NCI-H748 (cell line): ENCODE data around the gene ZNF552.
"Not testable (repeated sequence)": the region's sequence is repeated elsewhere in the genome, so short reads cannot be mapped to it uniquely, and the experiment has no call there.

Experiments
- DNase-seq: peaks from one replicate; lab custom pipeline; 2025; ENCODE audit not compliant: unreplicated experiment; lab: John Stamatoyannopoulos, UW

ZNF552 gene

GRCh38 chr19:57814505-57815246 lies at the start of gene ZNF552:
Gene ZNF552 (minus strand): TSS chr19:57814913. CDS start chr19:57814743, 170 bp downstream.
- DNase-seq = peak; percentile 97

GRCh38 chr19:57862351-57862750 lies 47.6 kb upstream of the ZNF552 start:
- DNase-seq = not testable (repeated sequence)

GRCh38 chr19:57854117-57854516 lies 39.4 kb upstream of the ZNF552 start:
- DNase-seq = not testable (repeated sequence)

DNA sequence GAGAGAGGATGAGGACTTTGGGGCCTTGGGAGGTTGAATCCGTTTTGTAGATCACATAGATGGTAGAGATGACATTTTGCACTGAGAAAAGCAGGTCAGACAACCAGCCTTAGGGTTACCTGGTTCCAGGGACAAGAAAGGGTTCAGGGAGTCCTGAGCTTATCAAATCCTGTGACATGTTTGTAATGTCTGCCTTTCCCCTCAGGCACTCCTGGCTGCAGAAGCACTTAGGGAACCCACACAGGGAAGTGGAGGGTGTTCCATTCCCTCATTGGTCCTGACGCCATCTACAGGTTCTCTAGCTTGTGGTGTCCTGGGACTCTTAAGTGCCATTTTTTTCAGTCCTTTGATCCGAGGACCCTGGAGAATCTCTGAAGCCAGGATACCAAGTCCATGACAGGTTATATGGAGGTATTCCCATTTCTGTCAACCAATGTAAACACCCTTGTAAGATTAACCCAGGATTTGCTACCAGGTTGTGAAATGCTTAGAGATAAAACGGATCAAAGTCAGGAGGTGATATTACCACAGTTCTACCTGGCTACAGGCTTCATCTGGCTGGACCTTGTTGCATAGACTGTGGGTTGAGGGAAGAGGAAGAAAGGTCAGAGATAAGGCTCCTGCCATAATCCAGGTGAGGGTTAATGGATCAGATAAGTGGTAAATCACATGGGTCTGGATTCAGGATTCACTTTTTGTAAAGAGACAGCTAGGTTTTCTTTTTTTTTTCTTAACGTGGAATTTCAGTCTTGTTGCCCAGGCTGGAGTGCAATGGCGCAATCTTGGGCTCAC lies 37.3 kb upstream of the ZNF552 start:
- DNase-seq = not testable (repeated sequence)

DNA sequence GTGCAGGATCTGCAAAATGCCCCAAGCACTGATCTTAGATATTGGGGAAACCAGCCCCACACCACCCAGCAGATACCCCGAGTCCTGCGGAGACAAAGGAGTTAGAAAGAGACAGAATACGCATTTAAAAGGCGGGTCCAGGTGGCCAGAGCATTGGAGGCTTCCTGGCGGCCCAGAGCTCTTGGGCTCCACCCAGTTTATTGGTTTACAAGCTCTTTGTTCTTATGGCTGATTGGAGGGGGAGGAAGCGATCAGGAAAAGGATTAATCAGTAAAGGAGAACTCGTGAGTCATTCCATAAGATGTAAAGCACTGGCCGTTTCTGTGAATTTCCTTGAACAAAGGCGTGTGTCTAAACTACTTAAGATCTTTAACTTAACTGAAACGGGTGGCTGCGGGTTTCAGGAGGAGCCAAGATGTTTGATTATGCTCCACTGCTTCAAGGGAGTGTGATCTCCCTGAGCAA lies 35.9 kb upstream of the ZNF552 start:
- DNase-seq = peak; percentile 77

GRCh38 chr19:57849666-57850473 lies 35.2 kb upstream of the ZNF552 start, which contains the start of gene ZNF587:
Gene ZNF587 (plus strand): TSS chr19:57849859. CDS start chr19:57850039, 180 bp downstream.
- peak; percentile 95 for DNase-seq

DNA sequence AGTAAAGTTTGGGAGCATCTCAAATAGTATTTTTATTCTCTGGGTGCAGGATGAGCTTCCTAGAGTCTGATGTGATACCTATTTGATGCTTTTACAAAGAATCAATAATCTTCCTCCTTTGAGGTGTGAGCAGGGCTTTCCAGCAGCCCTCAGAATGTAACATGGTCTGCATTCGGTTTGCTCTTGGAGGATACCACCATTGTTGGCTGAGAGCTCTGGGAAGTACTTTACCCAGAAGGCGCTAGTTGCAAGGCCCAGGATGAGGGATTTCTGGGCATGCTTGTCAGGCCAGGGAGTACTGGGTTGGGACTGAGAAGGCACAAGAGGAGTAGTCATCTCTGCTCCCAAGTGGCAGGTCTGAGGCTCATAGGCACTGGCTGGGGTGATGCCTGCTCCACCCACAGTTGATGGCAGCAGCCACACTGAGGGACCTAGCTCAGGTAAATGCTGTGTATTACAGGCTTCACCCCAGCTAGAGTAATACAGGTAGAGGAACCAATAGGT lies 34.5 kb upstream of the ZNF552 start:
- DNase-seq = not testable (repeated sequence)

GRCh38 chr19:57847164-57847563 lies 32.5 kb upstream of the ZNF552 start:
- DNase-seq = not testable (repeated sequence)

GRCh38 chr19:57841122-57841763 lies 26.5 kb upstream of the ZNF552 start:
- DNase-seq = no peak

DNA sequence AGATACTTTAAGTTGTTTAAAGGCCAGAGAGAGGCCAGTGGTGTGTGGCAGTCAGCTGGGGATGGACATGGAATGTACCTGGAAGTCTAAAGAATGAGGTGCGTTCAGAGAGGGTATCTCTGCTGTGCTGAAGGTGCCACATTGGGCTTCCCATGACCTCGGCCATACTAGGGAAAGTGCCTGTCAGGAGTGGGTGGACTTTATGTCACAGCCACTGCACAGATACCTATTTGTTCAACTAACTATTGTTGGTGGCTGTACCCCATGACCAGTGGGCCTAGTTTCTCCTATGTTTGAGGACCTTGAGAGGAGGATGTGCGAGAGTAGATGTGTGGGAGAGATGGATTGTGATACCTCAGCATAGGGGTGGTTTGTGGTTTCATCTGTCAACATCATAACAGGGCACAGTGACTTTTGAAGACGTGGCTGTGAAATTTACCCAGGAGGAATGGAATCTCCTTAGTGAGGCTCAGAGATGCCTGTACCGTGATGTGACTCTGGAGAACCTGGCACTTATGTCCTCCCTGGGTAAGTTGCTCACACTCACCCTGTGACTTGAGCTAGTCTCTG lies 24.0 kb upstream of the ZNF552 start:
- DNase-seq = not testable (repeated sequence)

GRCh38 chr19:57836991-57837390 lies 22.3 kb upstream of the ZNF552 start:
- DNase-seq = not testable (repeated sequence)

DNA sequence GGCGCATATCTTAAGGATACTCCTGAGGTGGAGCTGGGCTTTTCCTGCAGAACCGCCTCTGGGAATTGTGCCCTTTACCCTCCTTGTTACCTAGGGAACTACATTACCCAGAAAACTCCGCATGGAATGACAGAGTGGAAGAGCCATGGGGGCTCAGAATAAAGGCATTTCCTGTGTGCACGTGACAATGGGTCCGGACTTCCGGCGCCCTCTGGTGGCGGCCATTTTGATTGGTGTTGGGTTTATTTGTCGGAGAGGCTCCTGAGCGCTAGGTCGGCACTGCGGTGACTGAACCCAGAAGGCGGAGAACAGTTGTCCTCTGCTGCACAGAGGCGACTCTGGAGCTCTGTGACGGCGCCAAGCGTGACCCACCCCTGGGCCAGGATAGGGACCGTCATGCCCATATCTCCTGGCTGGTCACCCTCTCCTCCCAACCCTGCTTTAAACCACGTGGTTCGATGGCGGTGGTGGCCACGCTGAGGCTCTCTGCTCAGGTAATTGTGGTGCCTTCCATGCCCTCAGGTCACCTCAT lies 15.4 kb upstream of the ZNF552 start, which contains the start of gene ZNF587B:
ZNF587B (plus strand) TSS at position 229 of the 532 bp plus-strand sequence; CDS start at position 459, 230 bp downstream.
- DNase-seq = peak; percentile 56

DNA sequence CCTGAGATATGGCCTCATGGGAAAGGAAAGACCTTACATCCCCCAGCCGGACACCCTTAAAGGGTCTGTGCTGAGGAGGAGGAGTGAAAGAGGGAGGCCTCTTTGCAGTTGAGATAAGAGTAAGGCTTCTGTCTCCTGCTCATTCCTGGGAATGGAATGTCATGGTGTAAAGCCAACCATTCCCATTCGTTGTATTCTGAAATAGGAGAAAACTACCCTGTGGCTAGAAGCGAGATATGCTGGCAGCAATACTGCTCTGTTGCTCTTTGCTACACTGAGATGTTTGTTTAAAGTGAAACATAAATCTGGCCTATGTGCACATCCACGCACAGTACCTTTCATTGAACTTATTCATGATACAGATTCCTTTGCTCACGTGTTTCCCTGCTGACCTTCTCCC lies 14.6 kb upstream of the ZNF552 start:
- DNase-seq = no peak

- no peak for DNase-seq
Measured at GRCh38 chr19:57825511-57825910, 10.8 kb upstream of the ZNF552 start.

DNA sequence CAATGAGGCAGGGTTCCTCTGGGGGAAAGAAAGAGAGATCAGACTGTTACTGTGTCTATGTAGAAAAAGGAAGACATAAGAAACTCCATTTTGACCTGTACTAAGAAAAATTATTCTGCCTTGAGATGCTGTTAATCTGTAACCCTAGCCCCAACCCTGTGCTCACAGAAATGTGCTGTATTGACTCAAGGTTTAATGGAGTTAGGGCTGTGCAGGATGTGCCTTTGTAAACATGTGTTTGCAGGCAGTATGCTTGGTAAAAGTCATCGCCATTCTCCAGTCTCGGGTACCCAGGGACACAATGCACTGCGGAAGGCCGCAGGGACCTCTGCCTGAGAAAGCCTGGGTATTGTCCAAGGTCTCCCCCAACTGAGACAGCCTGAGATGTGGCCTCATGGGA lies 8.9 kb upstream of the ZNF552 start:
- DNase-seq = not testable (repeated sequence)

- not testable (repeated sequence) for DNase-seq
Measured at GRCh38 chr19:57823155-57823554, 8.4 kb upstream of the ZNF552 start.

DNA sequence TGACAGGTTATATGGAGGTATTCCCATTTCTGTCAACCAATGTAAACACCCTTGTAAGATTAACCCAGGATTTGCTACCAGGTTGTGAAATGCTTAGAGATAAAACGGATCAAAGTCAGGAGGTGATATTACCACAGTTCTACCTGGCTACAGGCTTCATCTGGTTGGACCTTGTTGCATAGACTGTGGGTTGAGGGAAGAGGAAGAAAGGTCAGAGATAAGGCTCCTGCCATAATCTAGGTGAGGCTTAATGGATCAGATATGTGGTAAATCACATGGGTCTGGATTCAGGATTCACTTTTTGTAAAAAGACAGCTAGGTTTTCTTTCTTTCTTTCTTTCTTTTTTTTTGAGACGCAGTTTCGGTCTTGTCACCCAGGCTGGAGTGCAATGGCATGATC lies 6.8 kb upstream of the ZNF552 start:
- DNase-seq = not testable (repeated sequence)

- DNase-seq = not testable (repeated sequence)
Measured at GRCh38 chr19:57821095-57821494, 6.4 kb upstream of the ZNF552 start.

DNA sequence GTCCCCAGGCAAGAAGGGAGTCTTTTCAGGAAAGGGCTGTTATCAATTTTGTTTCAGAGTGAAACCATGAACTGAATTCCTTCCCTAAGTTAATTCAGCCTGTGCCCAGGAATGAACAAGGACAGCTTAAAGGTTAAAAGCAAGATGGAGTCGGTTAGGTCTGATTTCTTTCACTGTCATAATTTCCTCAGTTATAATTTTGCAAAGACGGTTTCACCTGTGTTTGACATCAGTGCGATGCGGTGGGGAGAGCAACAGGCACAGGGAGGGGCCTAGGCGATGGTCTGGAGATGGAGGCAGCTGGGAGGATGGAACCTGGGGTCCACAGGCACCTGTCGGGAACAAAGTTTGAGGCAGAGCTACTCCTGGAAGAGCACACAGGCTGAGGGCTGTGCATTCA lies 5.9 kb upstream of the ZNF552 start:
- DNase-seq = no peak
